NCI-H2196 (cell line): ENCODE results near the gene AOPEP.
A peak's percentile ranks its signal among the peaks of the same experiment; 100 is the strongest.

Source experiments
- DNase-seq: peaks from one replicate; lab custom pipeline; 2025; ENCODE audit not compliant: unreplicated experiment; lab: John Stamatoyannopoulos, UW

Gene AOPEP

GRCh38 chr9:95127249-95128176 is 401.0 kb downstream of the AOPEP start:
- DNase-seq = peak; percentile 82

- DNase-seq = no peak
These were observed 401.7 kb downstream of the AOPEP start for GRCh38 chr9:95128177-95128524.

GRCh38 chr9:95129476-95130291 is 403.2 kb downstream of the AOPEP start:
- DNase-seq = no peak

GRCh38 chr9:95130484-95130883 is 404.0 kb downstream of the AOPEP start:
- DNase-seq = no peak

GRCh38 chr9:95131023-95131943 is 404.8 kb downstream of the AOPEP start:
- peak; percentile 69 for DNase-seq

GRCh38 chr9:95132366-95133324 is 406.1 kb downstream of the AOPEP start:
- DNase-seq = no peak

GRCh38 chr9:95133325-95133705 is 406.8 kb downstream of the AOPEP start:
- no peak for DNase-seq

GRCh38 chr9:95134457-95134881 is 408.0 kb downstream of the AOPEP start:
- no peak for DNase-seq

GRCh38 chr9:95135756-95136155 is 409.3 kb downstream of the AOPEP start:
- DNase-seq = no peak
